ENCODE measurements around the gene SLC39A2.
A peak's percentile ranks its signal among the peaks of the same experiment; 100 is the strongest.
"Not testable (repeated sequence)": the region's sequence is repeated elsewhere in the genome, so short reads cannot be mapped to it uniquely, and the experiment has no call there.

Gene SLC39A2

GRCh38 chr14:20998674-20999366 is at the start of gene SLC39A2:
TSS of gene SLC39A2 (plus strand) at chr14:20999293. CDS start at chr14:20999447, 154 bp downstream.
- no peak for DNase-seq

GRCh38 chr14:20954736-20955537 is 44.2 kb upstream of the SLC39A2 start, which contains the start of gene RNASE2:
TSS of gene RNASE2 (plus strand) at chr14:20955487. CDS start at chr14:20955772, 285 bp downstream.
- DNase-seq: not testable (repeated sequence)

GRCh38 chr14:20955538-20955873 is 43.6 kb upstream of the SLC39A2 start:
- not testable (repeated sequence) for DNase-seq

GRCh38 chr14:20956376-20956976 is 42.6 kb upstream of the SLC39A2 start:
- no peak for DNase-seq

- DNase-seq: not testable (repeated sequence)
Observed at GRCh38 chr14:20958946-20959345, 40.1 kb upstream of the SLC39A2 start.

- no peak for DNase-seq
Observed at GRCh38 chr14:20969336-20969735, 29.8 kb upstream of the SLC39A2 start.

- DNase-seq: no peak
Observed at GRCh38 chr14:20970647-20970982, 28.5 kb upstream of the SLC39A2 start.

- peak; percentile 92 for DNase-seq
Observed at GRCh38 chr14:20970983-20971704, 27.9 kb upstream of the SLC39A2 start.

GRCh38 chr14:20971705-20972021 is 27.4 kb upstream of the SLC39A2 start:
- DNase-seq: no peak

GRCh38 chr14:20973501-20973900 is 25.6 kb upstream of the SLC39A2 start:
- no peak for DNase-seq

- DNase-seq: no peak
Observed at GRCh38 chr14:20976291-20976690, 22.8 kb upstream of the SLC39A2 start.

- no peak for DNase-seq
Observed at GRCh38 chr14:20978687-20979086, 20.4 kb upstream of the SLC39A2 start.

GRCh38 chr14:20980906-20981305 is 18.2 kb upstream of the SLC39A2 start:
- DNase-seq: no peak

- no peak for DNase-seq
Observed at GRCh38 chr14:20982646-20983369, 16.3 kb upstream of the SLC39A2 start.

GRCh38 chr14:20985650-20986049 is 13.4 kb upstream of the SLC39A2 start:
- DNase-seq: not testable (repeated sequence)

GRCh38 chr14:20986811-20987210 is 12.3 kb upstream of the SLC39A2 start:
- DNase-seq: no peak

- no peak for DNase-seq
Observed at GRCh38 chr14:20988717-20989470, 10.2 kb upstream of the SLC39A2 start.

GRCh38 chr14:20989471-20989786 is 9.7 kb upstream of the SLC39A2 start:
- DNase-seq: no peak

- DNase-seq: peak; percentile 94
Observed at GRCh38 chr14:20989787-20990600, 9.1 kb upstream of the SLC39A2 start, which contains the start of gene METTL17. TSS of gene METTL17 (plus strand) at chr14:20989980. CDS start at chr14:20990003, 23 bp downstream.

GRCh38 chr14:20996521-20996920 is 2.6 kb upstream of the SLC39A2 start:
- no peak for DNase-seq

- no peak for DNase-seq
Observed at GRCh38 chr14:20997115-20997514, 2.0 kb upstream of the SLC39A2 start.

Data from activated effector memory CD4-positive, alpha-beta T cell treated with anti-CD3 and anti-CD28 coated beads, Interleukin-2, amount 50 U/mL, for 16 hours (primary cell).